K562 (cell line): Measurements from ENCODE around the gene ANK3.

Source experiments
- STAG1 ChIP-seq: sonication (generic); formaldehyde crosslinking; IDR thresholded peaks from 2 replicates; pipeline ENCODE4 v1.5.0; 2020; ENCODE audit warnings: missing genetic modification reagents, borderline replicate concordance
- ZNF239 ChIP-seq: fragments of 250-450 bp; sonication (Bioruptor Pico); IDR thresholded peaks from 2 replicates; pipeline ENCODE4 v1.4.0; 2020; ENCODE audit warnings: mild to moderate bottlenecking

DNA sequence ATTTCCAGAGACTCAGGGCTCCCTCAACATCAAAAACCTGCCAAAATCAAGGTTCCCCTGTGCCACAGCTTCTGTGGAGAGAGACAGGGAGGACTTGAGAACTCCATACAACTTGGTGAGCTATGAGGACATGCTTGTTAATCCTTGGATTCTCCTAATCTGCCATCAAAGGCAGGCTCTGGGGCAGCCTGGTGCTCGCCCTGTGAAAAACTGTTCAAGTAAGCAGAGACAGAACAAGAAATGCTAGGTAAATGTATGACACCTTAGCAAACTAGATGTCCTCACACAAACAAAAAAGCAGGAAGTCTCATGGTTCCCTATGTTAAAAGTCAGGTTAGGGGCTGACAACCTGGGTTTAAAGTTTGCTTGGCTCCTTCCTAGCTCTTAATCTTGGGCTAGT, 73.6 kb downstream of the ANK3 start:
- TF ChIP-seq STAG1 (CRISPR knock-in tag), result no peak
- no peak for TF ChIP-seq ZNF239
